ENCODE data around the gene SVOP.
"Not testable (repeated sequence)": the region's sequence is repeated elsewhere in the genome, so short reads cannot be mapped to it uniquely, and the experiment has no call there.

DNA sequence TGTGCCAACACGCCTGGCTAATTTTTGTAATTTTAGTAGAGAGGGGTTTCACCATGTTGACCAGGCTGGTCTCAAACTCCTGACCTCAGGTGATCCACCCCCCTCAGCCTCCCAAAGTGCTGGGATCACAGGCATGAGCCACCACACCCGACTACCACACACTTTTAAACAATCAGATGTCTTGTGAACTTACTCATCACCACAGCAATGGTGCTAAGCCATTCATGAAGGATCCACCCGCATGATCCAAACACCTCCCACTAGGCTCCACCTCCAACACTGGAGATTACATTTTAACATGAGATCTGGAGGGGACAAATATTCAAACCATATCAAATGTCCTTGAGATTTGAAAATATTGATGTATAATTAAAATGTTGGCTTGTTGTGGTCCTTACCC is 7.8 kb upstream of the SVOP start:
- TF ChIP-seq CTCF (conservative IDR thresholded peaks at IDR 0.05 in 1 of 2, IDR thresholded peaks at IDR 0.05 in 1 of 2; ENCODE audit: extremely low read depth in 1 of 2, insufficient read depth in 1 of 2, low read depth in 1 of 2, low read length in 2 of 2); EZH2 (IDR thresholded peaks at IDR 0.05; ENCODE audit: borderline replicate concordance, low read length): not testable (repeated sequence)

Measured in mammary epithelial cell (primary cell).